DND-41 (cell line): ENCODE data around the gene TBXAS1.
"Not testable (repeated sequence)": the region's sequence is repeated elsewhere in the genome, so short reads cannot be mapped to it uniquely, and the experiment has no call there.

ENCODE experiments used
- ATAC-seq: fragments of 200-7000 bp; cut with Tn5 transposase; 3 replicates; pipeline ENCODE4 v1.9.1; 2021; ENCODE audit warnings: low read depth; ENCODE audit not compliant: insufficient read depth
- DNase-seq: peaks from one replicate; pipeline ENCODE4 v3.0.0-alpha.2; 2020
- H2AFZ ChIP-seq: 2 replicates; pipeline ENCODE4 v1.6.0; 2012; ENCODE audit warnings: low read depth, low read length
- H3K27ac ChIP-seq: 2 replicates; pipeline ENCODE4 v1.5.1; 2012; ENCODE audit warnings: low read length, inconsistent platforms
- H3K27me3 ChIP-seq: fragments of 200-600 bp; sonication (generic); 2 replicates; pipeline ENCODE4 v1.6.0; 2012; ENCODE audit warnings: low read length, mild to moderate bottlenecking, inconsistent platforms; ENCODE audit not compliant: insufficient read depth, poor library complexity
- H3K36me3 ChIP-seq: 2 replicates; pipeline ENCODE4 v1.5.1; 2012; ENCODE audit warnings: low read length, inconsistent platforms; ENCODE audit not compliant: insufficient read depth
- H3K4me1 ChIP-seq: 2 replicates; pipeline ENCODE4 v1.5.1; 2012; ENCODE audit warnings: mild to moderate bottlenecking, low read length; ENCODE audit not compliant: insufficient read depth
- H3K4me2 ChIP-seq: 2 replicates; pipeline ENCODE4 v1.6.0; 2012; ENCODE audit warnings: mild to moderate bottlenecking, moderate library complexity, low read length, inconsistent platforms; ENCODE audit not compliant: insufficient read depth
- H3K4me3 ChIP-seq, 2 experiments: fragments of 200-600 bp in 1 of 2; shearing (Covaris generic) in 1 of 2; 2 replicates each; pipeline ENCODE4 v1.5.1; 2012 to 2016; ENCODE audit warnings: inconsistent platforms in 2 of 2, low read length in 2 of 2, mild to moderate bottlenecking in 2 of 2, low read depth in 1 of 2, moderate library complexity in 1 of 2
- H3K79me2 ChIP-seq: 2 replicates; pipeline ENCODE4 v1.6.0; 2012; ENCODE audit warnings: low read length, inconsistent platforms; ENCODE audit not compliant: insufficient read depth
- H3K9ac ChIP-seq: 2 replicates; pipeline ENCODE4 v1.6.0; 2012; ENCODE audit warnings: low read depth, mild to moderate bottlenecking, inconsistent platforms, low read length, moderate library complexity
- H3K9me3 ChIP-seq: 2 replicates; pipeline ENCODE4 v1.5.1; 2012; ENCODE audit warnings: low read length, moderate library complexity, mild to moderate bottlenecking, inconsistent platforms; ENCODE audit not compliant: insufficient read depth, severe bottlenecking
- H4K20me1 ChIP-seq: 2 replicates; pipeline ENCODE4 v1.6.0; 2012; ENCODE audit warnings: low read length; ENCODE audit not compliant: insufficient read depth
- CTCF ChIP-seq: IDR thresholded peaks from 2 replicates; pipeline ENCODE4 v1.5.1; 2012; ENCODE audit warnings: borderline replicate concordance, low read length, moderate library complexity, mild to moderate bottlenecking; ENCODE audit not compliant: poor library complexity, severe bottlenecking; ENCODE audit errors: extremely low read depth
- EZH2 ChIP-seq: IDR thresholded peaks from 3 replicates; pipeline ENCODE4 v1.6.1; 2012; ENCODE audit warnings: borderline replicate concordance, low read depth, mild to moderate bottlenecking, moderate library complexity, low read length, inconsistent platforms; ENCODE audit not compliant: severe bottlenecking

TBXAS1 gene

GRCh38 chr7:139900326-139900725, 71.3 kb downstream of the TBXAS1 start:
- Histone ChIP-seq H3K4me2 (no peak overlapping the region), H3K4me1 (no peaks in the 10 kb centered on the region), H2AFZ (no peak overlapping the region), H3K36me3 (no peaks in the 10 kb centered on the region), H4K20me1 (no peaks in the 10 kb centered on the region), H3K27me3 (no peaks in the 10 kb centered on the region), H3K9ac (no peak overlapping the region), H3K4me3 (no peak overlapping the region), H3K79me2 (no peaks in the 10 kb centered on the region), H3K27ac (no peak overlapping the region), H3K9me3 (no peaks in the 10 kb centered on the region)
- ATAC-seq (no peak), DNase-seq (no peak)
- no peak for TF ChIP-seq EZH2

GRCh38 chr7:139901056-139901795, 72.2 kb downstream of the TBXAS1 start:
- Histone ChIP-seq H3K27me3 (no peaks in the 10 kb centered on the region), H3K4me2 (no peak overlapping the region), H3K9me3 (no peaks in the 10 kb centered on the region), H2AFZ (no peak overlapping the region), H4K20me1 (no peaks in the 10 kb centered on the region), H3K79me2 (no peaks in the 10 kb centered on the region), H3K4me1 (no peaks in the 10 kb centered on the region), H3K36me3 (no peaks in the 10 kb centered on the region), H3K9ac (no peak overlapping the region), H3K27ac (no peak overlapping the region), H3K4me3 (no peak overlapping the region)
- ATAC-seq (no peak), DNase-seq (no peak)
- no peak for TF ChIP-seq CTCF

- no peak for TF ChIP-seq EZH2
- TF ChIP-seq CTCF = no peak
- no peak for ATAC-seq
- Histone ChIP-seq H3K4me3 (no peak overlapping the region), H3K9ac (no peak overlapping the region), H3K4me1 (no peaks in the 10 kb centered on the region), H3K36me3 (no peaks in the 10 kb centered on the region), H2AFZ (no peak overlapping the region), H3K27ac (no peak overlapping the region), H3K4me2 (no peak overlapping the region), H3K27me3 (no peaks in the 10 kb centered on the region), H3K9me3 (no peaks in the 10 kb centered on the region), H4K20me1 (no peaks in the 10 kb centered on the region), H3K79me2 (no peaks in the 10 kb centered on the region)
- no peak for DNase-seq
These were observed 72.8 kb downstream of the TBXAS1 start for GRCh38 chr7:139901901-139902300.

- no peak overlapping the region for H3K4me3 ChIP-seq
- ATAC-seq = no peak
- no peak overlapping the region for H3K4me2 ChIP-seq
- H3K27ac ChIP-seq = no peak overlapping the region
- no peaks in the 10 kb centered on the region for H3K36me3 ChIP-seq
- DNase-seq = no peak
- no peak overlapping the region for H2AFZ ChIP-seq
- H3K9ac ChIP-seq = no peak overlapping the region
- no peaks in the 10 kb centered on the region for H3K79me2 ChIP-seq
- no peaks in the 10 kb centered on the region for H3K4me1 ChIP-seq
- H3K27me3 ChIP-seq = no peaks in the 10 kb centered on the region
- H3K9me3 ChIP-seq = no peaks in the 10 kb centered on the region
- TF ChIP-seq CTCF = no peak
- TF ChIP-seq EZH2 = no peak
- H4K20me1 ChIP-seq = no peaks in the 10 kb centered on the region
These were observed 73.5 kb downstream of the TBXAS1 start for GRCh38 chr7:139902436-139903102.

- H3K27me3 ChIP-seq, DNase-seq, H3K79me2 ChIP-seq, H3K36me3 ChIP-seq, ATAC-seq, H3K4me1 ChIP-seq, H3K9ac ChIP-seq, H3K4me3 ChIP-seq, H4K20me1 ChIP-seq, H3K27ac ChIP-seq, H2AFZ ChIP-seq, H3K9me3 ChIP-seq, H3K4me2 ChIP-seq: not testable (repeated sequence)
These were observed 74.0 kb downstream of the TBXAS1 start for GRCh38 chr7:139903103-139903477.
